ENCODE measurements around the gene KLF13. TPM values are rescaled to one million over a fixed set of nuclear protein-coding genes. Genes with fewer than 3 reads are reported as not detected.

Gene KLF13
- total RNA-seq, 1 donor from 2014 or later: 59.1 TPM

GRCh38 chr15:31296219-31296645, 30.4 kb upstream of the KLF13 start:
- H3K36me3 Mint-ChIP-seq (ENCODE audit: low read depth): no peaks in the 10 kb centered on the region
- H3K9me3 Mint-ChIP-seq (ENCODE audit: low read depth): no peaks in the 10 kb centered on the region
- peaks cover 27% of the 10 kb centered on the region for H3K27me3 Mint-ChIP-seq (ENCODE audit: low read depth)
- DNase-seq (ENCODE audit: low spot score): no peak
- peaks cover 11% of the 10 kb centered on the region for H3K4me1 Mint-ChIP-seq (ENCODE audit: low read depth)
- H3K4me3 Mint-ChIP-seq (ENCODE audit: unreplicated experiment): no peak overlapping the region
- TF ChIP-seq CTCF (IDR thresholded peaks at IDR 0.05): no peak
- H3K27ac Mint-ChIP-seq (ENCODE audit: unreplicated experiment): no peak overlapping the region

GRCh38 chr15:31296646-31297574, 29.7 kb upstream of the KLF13 start:
- peaks cover 20% of the 10 kb centered on the region for H3K27me3 Mint-ChIP-seq (ENCODE audit: low read depth)

GRCh38 chr15:31297575-31298456, 28.8 kb upstream of the KLF13 start:
- Mint-ChIP-seq H3K36me3 (ENCODE audit: low read depth) (no peaks in the 10 kb centered on the region), H3K4me1 (ENCODE audit: low read depth) (peaks cover 7% of the 10 kb centered on the region), H3K27me3 (ENCODE audit: low read depth) (peaks cover 19% of the 10 kb centered on the region), H3K4me3 (ENCODE audit: unreplicated experiment) (no peak overlapping the region), H3K27ac (ENCODE audit: unreplicated experiment) (no peak overlapping the region), H3K9me3 (ENCODE audit: low read depth) (no peaks in the 10 kb centered on the region)
- TF ChIP-seq CTCF (IDR thresholded peaks at IDR 0.05): no peak
- no peak for DNase-seq (ENCODE audit: low spot score)

More at GRCh38 chr15:31296646-31297574, 29.7 kb upstream of the KLF13 start:
- Mint-ChIP-seq H3K4me1 (ENCODE audit: low read depth) (peaks cover 11% of the 10 kb centered on the region), H3K27ac (ENCODE audit: unreplicated experiment) (no peak overlapping the region), H3K9me3 (ENCODE audit: low read depth) (no peaks in the 10 kb centered on the region), H3K36me3 (ENCODE audit: low read depth) (no peaks in the 10 kb centered on the region), H3K4me3 (ENCODE audit: unreplicated experiment) (no peak overlapping the region)
- no peak for DNase-seq (ENCODE audit: low spot score)
- no peak for TF ChIP-seq CTCF (IDR thresholded peaks at IDR 0.05)

GRCh38 chr15:31298707-31299172, 27.9 kb upstream of the KLF13 start:
- Mint-ChIP-seq H3K36me3 (ENCODE audit: low read depth) (no peaks in the 10 kb centered on the region), H3K4me3 (ENCODE audit: unreplicated experiment) (no peak overlapping the region), H3K27me3 (ENCODE audit: low read depth) (peaks cover 19% of the 10 kb centered on the region), H3K27ac (ENCODE audit: unreplicated experiment) (no peak overlapping the region), H3K4me1 (ENCODE audit: low read depth) (peaks cover 7% of the 10 kb centered on the region), H3K9me3 (ENCODE audit: low read depth) (no peaks in the 10 kb centered on the region)
- no peak for TF ChIP-seq CTCF (IDR thresholded peaks at IDR 0.05)
- DNase-seq (ENCODE audit: low spot score): no peak

GRCh38 chr15:31300208-31300661, 26.4 kb upstream of the KLF13 start:
- Mint-ChIP-seq H3K9me3 (ENCODE audit: low read depth) (no peaks in the 10 kb centered on the region), H3K4me3 (ENCODE audit: unreplicated experiment) (no peak overlapping the region), H3K27ac (ENCODE audit: unreplicated experiment) (no peak overlapping the region), H3K4me1 (ENCODE audit: low read depth) (peaks cover 7% of the 10 kb centered on the region), H3K27me3 (ENCODE audit: low read depth) (peaks cover 20% of the 10 kb centered on the region), H3K36me3 (ENCODE audit: low read depth) (no peaks in the 10 kb centered on the region)
- no peak for DNase-seq (ENCODE audit: low spot score)
- no peak for TF ChIP-seq CTCF (IDR thresholded peaks at IDR 0.05)
